IPS-NIHi7 (cell line): Measurements from ENCODE around the gene TPST1.
"Not testable (repeated sequence)": the region's sequence is repeated elsewhere in the genome, so short reads cannot be mapped to it uniquely, and the experiment has no call there.

ENCODE experiments used
- DNase-seq: peaks from one replicate; pipeline ENCODE4 v3.0.0; 2012; ENCODE audit warnings: mixed read lengths; ENCODE audit errors: extremely low spot score

The TPST1 gene

GRCh38 chr7:66204822-66205740 is at the start of gene TPST1:
TPST1 (plus strand) TSS chr7:66205334; CDS start chr7:66240426, 35,092 bp downstream.
- DNase-seq, result peak; percentile 100

- DNase-seq, result not testable (repeated sequence)
These were observed 49.1 kb upstream of the TPST1 start for GRCh38 chr7:66156035-66156434.

GRCh38 chr7:66157060-66157459 is 48.1 kb upstream of the TPST1 start:
- DNase-seq, result no peak

GRCh38 chr7:66162622-66163021 is 42.5 kb upstream of the TPST1 start:
- no peak for DNase-seq

- DNase-seq, result no peak
These were observed 41.9 kb upstream of the TPST1 start for GRCh38 chr7:66163186-66163610.

- no peak for DNase-seq
These were observed 40.8 kb upstream of the TPST1 start for GRCh38 chr7:66164356-66164755.

- DNase-seq, result no peak
These were observed 37.3 kb upstream of the TPST1 start for GRCh38 chr7:66167773-66168387.

GRCh38 chr7:66169616-66170015 is 35.5 kb upstream of the TPST1 start:
- DNase-seq, result no peak

- DNase-seq, result no peak
These were observed 34.6 kb upstream of the TPST1 start for GRCh38 chr7:66170309-66171231.

- not testable (repeated sequence) for DNase-seq
These were observed 32.4 kb upstream of the TPST1 start for GRCh38 chr7:66172536-66173401.

- no peak for DNase-seq
These were observed 31.3 kb upstream of the TPST1 start for GRCh38 chr7:66173856-66174255.

GRCh38 chr7:66175006-66175405 is 30.1 kb upstream of the TPST1 start:
- DNase-seq, result not testable (repeated sequence)

GRCh38 chr7:66176914-66177313 is 28.2 kb upstream of the TPST1 start:
- DNase-seq, result no peak

GRCh38 chr7:66178258-66178657 is 26.9 kb upstream of the TPST1 start:
- no peak for DNase-seq

- DNase-seq, result no peak
These were observed 23.8 kb upstream of the TPST1 start for GRCh38 chr7:66181329-66181728.

- no peak for DNase-seq
These were observed 23.3 kb upstream of the TPST1 start for GRCh38 chr7:66181845-66182244.

GRCh38 chr7:66182920-66183319 is 22.2 kb upstream of the TPST1 start:
- no peak for DNase-seq

- DNase-seq, result no peak
These were observed 21.4 kb upstream of the TPST1 start for GRCh38 chr7:66183700-66184099.

GRCh38 chr7:66185680-66186187 is 19.4 kb upstream of the TPST1 start:
- DNase-seq, result no peak

GRCh38 chr7:66186991-66187390 is 18.1 kb upstream of the TPST1 start:
- no peak for DNase-seq

- no peak for DNase-seq
These were observed 17.2 kb upstream of the TPST1 start for GRCh38 chr7:66187905-66188304.
